Cortex of kidney (tissue), 1 donor: ENCODE data around the gene APOA1.

ENCODE experiments used
- DNase-seq: peaks from one replicate; lab custom pipeline; 2025; lab: John Stamatoyannopoulos, UW

The APOA1 gene

GRCh38 chr11:116833816-116834534, 3.4 kb downstream of the APOA1 start:
- DNase-seq = no peak

GRCh38 chr11:116833491-116833815, 4.0 kb downstream of the APOA1 start:
- no peak for DNase-seq

DNA sequence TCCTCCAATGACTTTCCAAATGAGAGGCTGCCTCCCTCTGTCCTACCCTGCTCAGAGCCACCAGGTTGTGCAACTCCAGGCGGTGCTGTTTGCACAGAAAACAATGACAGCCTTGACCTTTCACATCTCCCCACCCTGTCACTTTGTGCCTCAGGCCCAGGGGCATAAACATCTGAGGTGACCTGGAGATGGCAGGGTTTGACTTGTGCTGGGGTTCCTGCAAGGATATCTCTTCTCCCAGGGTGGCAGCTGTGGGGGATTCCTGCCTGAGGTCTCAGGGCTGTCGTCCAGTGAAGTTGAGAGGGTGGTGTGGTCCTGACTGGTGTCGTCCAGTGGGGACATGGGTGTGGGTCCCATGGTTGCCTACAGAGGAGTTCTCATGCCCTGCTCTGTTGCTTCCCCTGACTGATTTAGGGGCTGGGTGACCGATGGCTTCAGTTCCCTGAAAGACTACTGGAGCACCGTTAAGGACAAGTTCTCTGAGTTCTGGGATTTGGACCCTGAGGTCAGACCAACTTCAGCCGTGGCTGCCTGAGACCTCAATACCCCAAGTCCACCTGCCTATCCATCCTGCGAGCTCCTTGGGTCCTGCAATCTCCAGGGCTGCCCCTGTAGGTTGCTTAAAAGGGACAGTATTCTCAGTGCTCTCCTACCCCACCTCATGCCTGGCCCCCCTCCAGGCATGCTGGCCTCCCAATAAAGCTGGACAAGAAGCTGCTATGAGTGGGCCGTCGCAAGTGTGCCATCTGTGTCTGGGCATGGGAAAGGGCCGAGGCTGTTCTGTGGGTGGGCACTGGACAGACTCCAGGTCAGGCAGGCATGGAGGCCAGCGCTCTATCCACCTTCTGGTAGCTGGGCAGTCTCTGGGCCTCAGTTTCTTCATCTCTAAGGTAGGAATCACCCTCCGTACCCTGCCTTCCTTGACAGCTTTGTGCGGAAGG, 4.8 kb downstream of the APOA1 start:
- DNase-seq = no peak

DNA sequence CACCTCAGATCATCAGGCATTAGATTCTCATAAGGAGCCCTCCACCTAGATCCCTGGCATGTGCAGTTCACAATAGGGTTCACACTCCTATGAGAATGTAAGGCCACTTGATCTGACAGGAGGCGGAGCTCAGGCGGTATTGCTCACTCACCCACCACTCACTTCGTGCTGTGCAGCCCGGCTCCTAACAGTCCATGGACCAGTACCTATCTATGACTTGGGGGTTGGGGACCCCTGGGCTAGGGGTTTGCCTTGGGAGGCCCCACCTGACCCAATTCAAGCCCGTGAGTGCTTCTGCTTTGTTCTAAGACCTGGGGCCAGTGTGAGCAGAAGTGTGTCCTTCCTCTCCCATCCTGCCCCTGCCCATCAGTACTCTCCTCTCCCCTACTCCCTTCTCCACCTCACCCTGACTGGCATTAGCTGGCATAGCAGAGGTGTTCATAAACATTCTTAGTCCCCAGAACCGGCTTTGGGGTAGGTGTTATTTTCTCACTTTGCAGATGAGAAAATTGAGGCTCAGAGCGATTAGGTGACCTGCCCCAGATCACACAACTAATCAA, 5.6 kb downstream of the APOA1 start:
- DNase-seq = no peak

DNA sequence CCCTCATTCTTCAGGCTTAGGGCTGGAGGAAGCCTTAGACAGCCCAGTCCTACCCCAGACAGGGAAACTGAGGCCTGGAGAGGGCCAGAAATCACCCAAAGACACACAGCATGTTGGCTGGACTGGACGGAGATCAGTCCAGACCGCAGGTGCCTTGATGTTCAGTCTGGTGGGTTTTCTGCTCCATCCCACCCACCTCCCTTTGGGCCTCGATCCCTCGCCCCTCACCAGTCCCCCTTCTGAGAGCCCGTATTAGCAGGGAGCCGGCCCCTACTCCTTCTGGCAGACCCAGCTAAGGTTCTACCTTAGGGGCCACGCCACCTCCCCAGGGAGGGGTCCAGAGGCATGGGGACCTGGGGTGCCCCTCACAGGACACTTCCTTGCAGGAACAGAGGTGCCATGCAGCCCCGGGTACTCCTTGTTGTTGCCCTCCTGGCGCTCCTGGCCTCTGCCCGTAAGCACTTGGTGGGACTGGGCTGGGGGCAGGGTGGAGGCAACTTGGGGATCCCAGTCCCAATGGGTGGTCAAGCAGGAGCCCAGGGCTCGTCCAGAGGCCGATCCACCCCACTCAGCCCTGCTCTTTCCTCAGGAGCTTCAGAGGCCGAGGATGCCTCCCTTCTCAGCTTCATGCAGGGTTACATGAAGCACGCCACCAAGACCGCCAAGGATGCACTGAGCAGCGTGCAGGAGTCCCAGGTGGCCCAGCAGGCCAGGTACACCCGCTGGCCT, 7.1 kb downstream of the APOA1 start:
- no peak for DNase-seq

GRCh38 chr11:116829525-116830183, 7.8 kb downstream of the APOA1 start, which contains the start of gene APOC3:
TSS of gene APOC3 (plus strand) at chr11:116829907. CDS start at chr11:116830583, 676 bp downstream.
- no peak for DNase-seq

DNA sequence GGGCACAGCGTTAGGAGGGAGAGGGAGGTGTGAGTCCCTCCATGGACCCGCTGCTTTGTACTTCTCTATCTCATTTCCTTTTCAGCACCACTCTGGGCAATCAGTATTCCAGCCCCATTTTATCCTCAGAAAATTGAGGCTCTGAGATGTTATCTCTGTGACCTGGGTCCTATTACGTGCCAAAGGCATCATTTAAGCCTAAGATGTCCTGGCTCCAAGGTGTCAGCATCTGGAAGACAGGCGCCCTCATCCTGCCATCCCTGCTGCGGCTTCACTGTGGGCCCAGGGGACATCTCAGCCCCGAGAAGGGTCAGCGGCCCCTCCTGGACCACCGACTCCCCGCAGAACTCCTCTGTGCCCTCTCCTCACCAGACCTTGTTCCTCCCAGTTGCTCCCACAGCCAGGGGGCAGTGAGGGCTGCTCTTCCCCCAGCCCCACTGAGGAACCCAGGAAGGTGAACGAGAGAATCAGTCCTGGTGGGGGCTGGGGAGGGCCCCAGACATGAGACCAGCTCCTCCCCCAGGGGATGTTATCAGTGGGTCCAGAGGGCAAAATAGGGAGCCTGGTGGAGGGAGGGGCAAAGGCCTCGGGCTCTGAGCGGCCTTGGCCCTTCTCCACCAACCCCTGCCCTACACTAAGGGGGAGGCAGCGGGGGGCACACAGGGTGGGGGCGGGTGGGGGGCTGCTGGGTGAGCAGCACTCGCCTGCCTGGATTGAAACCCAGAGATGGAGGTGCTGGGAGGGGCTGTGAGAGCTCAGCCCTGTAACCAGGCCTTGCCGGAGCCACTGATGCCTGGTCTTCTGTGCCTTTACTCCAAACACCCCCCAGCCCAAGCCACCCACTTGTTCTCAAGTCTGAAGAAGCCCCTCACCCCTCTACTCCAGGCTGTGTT, 8.5 kb downstream of the APOA1 start:
- DNase-seq = no peak

- no peak for DNase-seq
These were observed 10.0 kb downstream of the APOA1 start for GRCh38 chr11:116827461-116827860.

DNA sequence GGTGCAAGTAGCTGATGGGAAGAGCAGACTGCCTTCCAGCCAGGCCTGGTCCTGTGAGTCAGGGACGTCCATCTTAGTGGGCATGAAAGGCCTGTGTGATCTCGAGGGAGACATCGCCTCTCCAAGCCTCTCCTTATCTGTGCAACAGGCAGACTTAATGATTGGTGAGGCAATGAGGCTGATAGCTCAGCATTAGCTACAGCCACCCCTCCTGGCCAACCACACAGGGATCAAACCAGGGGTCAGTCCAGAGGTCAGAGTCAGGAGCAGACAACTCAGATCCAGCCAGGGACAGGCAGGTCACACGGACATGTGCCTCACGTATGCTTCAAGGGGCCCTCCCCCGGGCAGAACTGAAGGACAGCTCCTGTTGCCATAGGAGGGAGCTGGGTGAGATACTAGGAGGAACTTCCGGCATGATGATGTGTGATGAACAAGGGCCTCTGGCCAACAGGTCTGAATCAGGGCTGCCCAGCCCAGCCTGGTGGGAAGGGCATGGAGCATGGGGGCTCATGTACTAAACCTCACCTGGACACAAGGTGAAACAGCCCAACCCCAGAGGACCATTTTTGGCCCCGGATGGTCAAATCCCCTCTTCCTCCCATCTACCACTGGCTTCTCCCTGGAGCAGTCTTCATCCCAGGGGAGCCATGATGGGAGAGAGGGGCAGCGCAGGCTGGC, 10.5 kb downstream of the APOA1 start:
- DNase-seq = no peak

- DNase-seq = no peak
These were observed 11.3 kb downstream of the APOA1 start for GRCh38 chr11:116825854-116826750.

DNA sequence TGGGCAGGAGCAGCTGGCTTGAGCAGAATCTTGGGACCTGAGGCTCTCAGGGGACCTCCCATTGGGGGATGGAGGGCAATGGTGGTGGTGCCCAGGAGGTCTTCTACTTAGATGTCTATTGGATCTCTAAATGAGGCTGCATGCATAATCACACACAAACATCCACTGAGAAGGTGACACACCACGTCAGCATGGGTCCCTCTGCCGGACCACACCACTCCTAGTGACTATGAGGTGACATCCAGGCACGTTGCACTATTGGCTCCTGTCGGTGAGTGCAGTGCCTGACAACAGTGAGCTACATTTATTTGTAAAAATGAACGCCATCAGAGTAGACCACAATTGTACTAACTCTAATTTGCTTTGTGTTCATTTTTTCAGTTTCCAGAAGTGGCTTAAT, 12.0 kb downstream of the APOA1 start:
- DNase-seq = no peak

DNA sequence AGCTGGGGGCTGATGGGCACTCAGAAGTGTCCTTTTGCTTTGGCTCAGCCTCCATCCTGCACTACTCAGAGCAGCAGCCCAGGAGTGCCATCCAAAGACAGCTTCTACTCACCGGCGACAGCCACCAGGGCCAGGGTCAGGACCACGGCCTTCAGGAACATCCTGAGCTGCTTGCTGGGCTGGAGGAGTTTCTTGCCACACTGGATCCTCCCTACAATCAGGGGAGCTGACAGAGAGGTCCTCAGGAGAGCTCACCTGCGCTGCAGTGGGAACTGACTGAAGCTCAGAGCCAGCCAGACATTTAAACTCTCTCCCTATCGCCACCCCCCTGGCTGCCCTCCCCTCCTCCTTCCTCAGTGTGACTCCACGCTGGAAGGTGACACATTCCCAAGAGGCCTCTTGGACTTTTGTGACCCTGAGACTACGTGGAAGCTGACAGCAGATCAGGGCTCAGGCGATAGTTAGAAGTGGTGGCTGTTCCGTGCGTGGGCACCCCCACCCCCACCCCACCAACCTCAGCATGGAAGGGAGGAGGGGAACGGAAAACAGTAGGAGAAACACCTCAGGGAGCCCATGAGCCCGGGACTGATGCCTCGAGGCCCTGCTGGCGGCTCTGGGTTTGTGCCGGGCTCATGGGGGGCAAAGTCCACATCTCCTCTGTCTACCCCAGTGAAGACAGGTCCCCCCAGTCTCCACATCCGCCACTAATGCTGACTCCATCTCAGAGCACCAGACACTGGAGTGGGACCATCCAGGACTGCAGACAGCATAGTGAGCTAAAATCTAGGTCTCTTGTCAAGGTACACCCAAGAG, 14.2 kb downstream of the APOA1 start, which contains the start of gene APOA4:
Gene APOA4, minus strand, starts transcription at position 274 of the 813 bp plus-strand sequence. Its CDS starts 113 bp downstream, at position 161.
- no peak for DNase-seq

GRCh38 chr11:116822575-116822974, 14.8 kb downstream of the APOA1 start:
- DNase-seq = no peak

GRCh38 chr11:116821050-116821918, 16.1 kb downstream of the APOA1 start:
- no peak for DNase-seq

GRCh38 chr11:116819049-116819448, 18.4 kb downstream of the APOA1 start:
- DNase-seq = no peak

GRCh38 chr11:116814502-116814901, 22.9 kb downstream of the APOA1 start:
- DNase-seq = no peak
